GM18909 (cell line): ENCODE measurements around the gene PARVB.

Experiments
- ATAC-seq: cut with Tn5 transposase; IDR thresholded peaks from one replicate; pipeline ENCODE4 v1.9.1; 2021; ENCODE audit warnings: mild to moderate bottlenecking; ENCODE audit not compliant: unreplicated experiment, poor library complexity

The PARVB gene

DNA sequence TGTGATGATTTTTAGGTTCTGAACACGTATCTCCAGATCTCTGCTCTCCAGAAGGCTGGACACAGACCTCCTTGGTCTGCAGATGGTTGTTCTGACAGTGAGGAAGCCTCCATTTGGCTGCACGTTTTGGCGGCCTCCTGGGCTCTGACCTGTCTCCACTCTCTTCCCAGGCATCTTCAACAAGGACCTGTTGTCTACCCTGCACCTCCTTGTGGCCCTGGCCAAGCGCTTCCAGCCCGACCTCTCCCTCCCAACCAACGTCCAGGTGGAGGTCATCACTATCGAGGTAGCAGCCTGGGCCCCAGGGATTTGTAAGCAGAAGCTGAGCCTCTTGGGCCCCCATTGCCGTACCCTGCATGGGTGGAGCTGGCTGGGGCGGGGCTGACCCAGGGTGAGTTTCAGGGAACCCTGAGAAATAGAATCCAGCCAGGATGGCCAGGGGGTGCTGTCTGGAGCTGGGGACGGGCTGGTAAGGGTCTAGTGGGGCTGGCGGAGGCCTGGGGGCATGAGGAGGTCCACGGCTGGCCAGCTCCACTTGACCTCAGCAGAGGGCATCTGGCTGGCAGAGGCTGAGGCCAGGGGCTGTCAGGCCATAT, 166.4 kb downstream of the PARVB start:
- ATAC-seq: no peak

DNA sequence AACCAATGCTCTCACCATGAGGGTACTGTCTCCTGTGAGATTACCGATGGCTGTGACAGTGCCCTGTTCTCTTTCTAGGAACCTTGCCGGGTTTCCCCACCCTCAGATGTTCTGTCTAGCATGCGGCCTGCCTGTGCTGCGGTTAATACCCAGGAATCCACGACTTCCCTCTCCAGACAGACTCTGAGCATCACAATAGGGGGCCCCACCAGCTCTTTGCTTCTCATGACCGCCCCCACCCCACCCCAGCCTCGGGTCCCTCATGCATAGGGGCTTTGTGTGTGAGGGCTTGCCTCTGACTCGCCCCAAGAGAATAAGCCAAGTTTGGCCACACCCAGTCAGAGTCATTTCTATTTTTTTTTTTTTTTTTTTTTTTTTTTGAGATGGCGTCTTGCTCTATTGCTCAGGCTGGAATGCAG, 166.9 kb downstream of the PARVB start:
- no peak for ATAC-seq

DNA sequence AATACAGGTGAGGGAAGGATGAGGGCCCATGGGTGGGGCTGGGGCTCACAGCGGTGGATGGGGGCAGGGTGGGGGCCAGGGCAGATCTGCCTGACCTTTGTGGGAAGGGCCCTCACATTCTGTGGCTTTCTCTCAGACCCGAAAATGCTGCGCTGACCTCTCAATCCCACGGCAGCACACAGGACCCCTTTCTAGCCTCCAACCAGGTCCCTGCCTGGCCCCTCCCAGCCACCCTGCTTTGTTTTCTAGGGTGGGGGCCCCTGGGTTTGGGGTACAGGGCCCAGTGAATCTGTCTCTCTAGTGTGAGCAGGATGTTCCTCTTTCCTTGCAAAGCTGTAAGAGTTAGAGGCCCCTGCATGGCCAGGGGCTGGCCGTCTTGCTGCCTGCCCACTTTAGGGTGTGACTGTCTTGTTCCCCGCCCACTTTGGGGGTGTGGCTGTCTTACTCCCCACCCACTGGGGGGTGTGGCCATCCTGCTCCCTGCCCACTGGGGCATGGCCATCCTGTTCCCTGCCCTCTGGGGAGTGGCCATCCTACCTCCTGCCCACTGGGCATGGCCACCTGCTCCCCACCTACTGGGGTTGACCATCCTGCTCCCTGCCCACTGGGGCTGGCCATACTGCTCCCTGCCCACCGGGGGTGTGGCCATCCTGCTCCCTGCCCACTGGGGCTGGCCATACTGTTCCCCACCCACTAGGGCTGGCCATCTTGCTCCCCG, 168.2 kb downstream of the PARVB start:
- ATAC-seq: no peak

DNA sequence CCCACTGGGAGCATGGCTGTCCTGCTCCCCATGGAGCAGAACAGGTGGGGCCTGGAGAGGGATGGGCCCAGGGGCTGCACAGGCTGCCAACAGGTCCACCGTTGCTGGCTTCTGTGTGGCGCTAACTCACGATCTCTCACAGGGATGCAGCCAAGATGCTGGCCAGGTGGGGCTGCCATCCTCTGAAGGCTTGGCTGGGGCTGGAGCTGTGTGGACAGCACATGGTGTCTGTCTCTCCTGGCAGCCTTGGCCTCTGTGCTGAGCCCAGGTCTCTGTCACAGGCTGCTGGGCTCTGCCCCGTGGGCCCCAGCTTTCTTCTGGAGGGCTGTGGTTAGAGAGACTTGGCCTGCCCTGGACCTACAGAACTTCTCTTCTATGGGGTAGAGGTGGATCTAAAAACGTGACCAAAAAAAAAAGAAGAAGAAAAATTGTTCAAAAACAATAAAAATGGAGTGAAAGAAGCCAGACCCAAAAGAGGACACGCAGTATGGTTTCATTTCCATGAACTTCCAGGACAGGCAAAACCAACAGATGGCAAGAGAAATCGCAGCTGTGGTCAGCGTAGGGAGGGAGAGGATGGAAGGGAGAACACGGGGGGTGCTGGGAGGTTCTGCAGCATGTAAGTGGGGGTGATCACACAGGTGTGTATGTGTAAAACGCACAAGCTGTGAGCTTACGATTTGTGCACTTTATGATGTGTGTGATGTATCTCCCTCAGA, 168.9 kb downstream of the PARVB start:
- ATAC-seq: no peak

DNA sequence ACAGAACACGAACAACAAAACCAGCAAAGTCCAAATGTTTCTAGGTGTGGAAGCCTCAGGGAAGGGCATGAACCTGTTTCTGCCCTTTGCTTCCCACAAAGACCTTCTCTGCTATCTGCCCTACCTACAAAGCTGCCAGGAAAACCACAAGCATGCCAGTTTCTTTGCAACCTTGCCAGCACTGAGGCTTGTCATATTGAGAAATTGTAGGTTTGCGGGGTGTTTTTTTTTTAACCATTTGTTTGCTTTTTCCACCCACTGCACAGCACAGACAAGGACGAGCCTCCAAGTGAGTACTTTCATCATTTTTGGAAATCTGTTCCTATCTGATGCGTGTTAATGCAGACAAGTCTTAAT, 169.4 kb downstream of the PARVB start:
- ATAC-seq: no peak

DNA sequence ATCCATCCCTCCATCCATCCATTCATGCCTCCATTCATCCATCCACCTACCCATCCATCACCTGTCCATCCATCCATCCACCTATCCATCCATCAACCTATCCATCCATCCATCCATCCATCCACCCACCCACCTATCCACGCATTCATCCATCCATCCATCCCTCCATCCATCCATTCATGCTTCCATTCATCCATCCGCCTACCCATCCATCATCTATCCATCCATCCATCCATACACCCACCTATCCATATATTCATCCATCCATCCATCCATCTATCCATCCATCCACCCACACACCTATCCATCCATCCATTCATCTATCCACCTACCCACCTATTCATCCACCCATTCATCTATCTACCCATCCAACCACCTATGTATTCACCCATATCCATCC, 170.5 kb downstream of the PARVB start:
- ATAC-seq: no peak

DNA sequence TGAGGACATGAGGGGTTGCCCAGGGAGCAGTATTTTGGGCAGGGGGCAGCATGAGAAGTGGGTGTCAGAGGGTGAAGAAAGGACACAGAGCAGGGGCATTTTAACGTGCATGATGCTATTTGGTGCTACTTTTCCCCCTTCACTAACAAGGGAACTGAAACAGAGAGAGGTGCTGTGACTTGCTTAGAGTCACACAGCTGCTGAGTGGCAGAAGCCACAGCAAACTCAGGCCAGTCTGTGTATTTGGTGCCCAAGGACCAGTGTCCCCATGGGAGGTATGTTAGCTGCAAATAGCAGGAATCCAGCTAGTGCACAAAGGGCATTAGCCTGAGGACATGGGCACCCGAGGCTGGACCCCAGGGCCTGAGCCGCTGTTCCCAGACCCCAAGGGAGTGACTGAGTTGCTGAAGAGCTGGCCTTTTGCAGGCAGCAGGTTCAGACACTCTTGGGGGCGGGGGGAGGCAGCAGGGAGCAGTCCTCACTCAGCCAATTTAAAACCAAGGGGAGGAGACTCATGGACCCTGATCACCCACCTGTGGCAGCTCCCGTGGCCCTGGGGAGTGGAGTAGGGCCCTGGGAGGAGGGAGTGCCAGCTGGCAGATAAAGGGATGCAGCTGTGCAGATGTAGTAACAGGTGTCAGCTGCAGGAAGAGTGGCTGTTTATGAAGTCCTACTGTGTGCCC, 171.2 kb downstream of the PARVB start:
- ATAC-seq: no peak

DNA sequence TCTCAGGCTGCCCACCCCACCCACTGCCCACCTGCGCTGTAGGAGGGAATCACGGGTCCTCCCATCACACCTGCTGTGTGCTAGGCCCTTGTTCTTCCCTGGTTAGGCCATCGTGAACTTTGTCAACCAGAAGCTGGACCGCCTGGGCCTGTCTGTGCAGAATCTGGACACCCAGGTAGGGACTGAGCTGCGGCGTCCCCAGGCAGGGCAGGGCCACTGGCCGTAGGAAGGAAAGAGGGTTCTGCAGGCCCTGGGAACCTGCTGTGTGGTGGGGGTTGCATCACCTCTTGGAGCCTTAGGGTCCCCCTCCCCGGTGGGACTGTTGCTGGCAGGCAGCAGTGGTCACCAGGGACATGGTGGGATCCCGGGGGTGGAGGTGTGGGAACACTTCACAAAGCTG, 172.1 kb downstream of the PARVB start:
- no peak for ATAC-seq

DNA sequence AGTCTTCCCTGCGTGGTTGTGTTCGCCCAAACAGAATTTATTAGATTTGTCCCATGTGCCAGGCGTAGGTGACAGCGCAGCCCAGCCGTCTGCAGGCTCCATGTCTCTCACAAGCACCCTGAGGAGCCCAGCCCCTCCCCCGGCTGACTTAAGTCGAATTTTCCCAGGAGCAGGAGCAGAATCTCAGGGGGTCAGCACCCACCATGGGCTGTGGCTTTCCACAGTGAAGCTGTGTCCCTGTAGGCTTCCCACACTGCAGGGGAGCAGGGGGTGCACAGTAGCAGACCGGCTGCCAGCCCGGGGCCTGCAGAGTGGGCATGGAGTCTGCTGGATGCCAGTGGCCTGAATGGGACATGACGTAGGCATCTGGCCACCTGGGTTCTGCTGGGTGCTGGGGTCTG, 172.6 kb downstream of the PARVB start:
- ATAC-seq: no peak

DNA sequence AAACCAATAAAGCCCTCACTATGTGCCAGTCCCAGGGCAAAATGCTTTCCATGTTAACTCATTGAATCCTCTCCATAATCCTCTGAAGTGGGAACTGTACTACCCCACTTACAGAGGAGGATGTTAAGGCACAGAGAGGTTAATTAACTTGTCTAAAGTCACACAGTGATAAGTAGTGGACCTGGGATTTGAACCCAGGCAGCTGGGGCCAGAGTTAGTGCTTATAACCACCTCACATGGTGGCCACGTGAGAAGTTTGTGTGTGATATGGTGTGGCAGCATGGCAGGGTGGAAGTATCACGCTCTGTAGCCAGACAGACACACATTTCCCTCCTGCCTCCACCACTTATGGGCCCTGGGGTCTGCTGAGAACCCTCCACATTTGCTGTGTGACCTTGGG, 173.2 kb downstream of the PARVB start:
- no peak for ATAC-seq

DNA sequence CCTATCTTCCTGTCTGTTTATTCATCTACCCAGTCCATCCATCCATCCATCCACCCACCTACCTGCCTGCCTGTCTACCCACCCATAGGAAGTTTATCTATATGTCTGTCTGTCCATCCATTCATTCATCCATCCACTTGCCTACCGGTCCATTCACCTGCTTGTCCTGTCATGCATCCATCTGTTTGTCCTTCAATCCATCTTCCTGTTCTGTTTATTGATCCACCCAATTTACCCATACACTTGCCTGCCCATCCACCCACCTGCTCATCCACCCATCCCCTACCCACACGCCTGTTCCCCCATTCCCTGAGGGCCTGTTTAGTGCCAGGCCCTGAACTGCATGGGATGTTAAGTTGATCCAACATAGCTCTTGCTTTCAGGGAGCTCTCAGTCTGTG, 175.1 kb downstream of the PARVB start:
- ATAC-seq: no peak

DNA sequence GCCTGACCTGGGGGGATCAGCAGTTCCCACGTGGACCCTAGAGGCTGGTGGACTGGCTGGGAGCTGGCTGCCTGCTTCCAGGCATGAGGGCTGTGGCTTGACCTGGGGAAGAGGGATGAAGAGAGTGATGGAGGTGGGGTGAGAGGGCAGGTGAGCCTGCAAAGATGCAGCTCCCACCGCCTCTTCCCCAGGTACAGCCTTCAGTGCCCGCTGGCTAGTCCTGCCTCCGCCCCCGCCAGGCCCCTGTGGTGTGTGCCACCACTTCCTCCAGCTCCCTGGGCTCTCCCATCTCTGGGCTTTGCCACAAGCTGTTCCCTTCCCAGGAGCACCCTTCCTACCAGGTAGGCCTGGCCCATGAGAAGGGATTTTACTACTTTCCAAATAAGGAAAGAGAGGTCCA, 175.8 kb downstream of the PARVB start:
- no peak for ATAC-seq

DNA sequence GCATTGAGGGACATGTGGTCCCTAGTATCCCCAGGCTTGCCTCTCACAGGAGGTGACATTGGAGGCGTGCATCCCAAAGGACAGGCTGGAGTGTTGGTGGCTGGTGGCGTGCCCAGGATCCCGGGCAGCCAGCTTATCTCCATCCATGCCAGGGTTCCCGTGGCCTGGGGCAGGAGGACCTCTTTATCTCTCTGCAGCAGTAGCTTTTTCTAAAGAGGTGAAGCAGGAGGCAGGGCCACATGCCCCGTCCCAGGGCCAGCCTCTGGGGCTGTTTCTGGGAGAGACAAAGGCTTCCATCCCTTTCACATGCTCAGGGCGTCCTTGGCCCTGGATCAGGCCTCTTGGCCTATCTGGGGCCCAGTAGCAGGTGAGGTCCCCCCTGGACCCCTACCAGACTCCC, 176.3 kb downstream of the PARVB start:
- ATAC-seq: no peak

DNA sequence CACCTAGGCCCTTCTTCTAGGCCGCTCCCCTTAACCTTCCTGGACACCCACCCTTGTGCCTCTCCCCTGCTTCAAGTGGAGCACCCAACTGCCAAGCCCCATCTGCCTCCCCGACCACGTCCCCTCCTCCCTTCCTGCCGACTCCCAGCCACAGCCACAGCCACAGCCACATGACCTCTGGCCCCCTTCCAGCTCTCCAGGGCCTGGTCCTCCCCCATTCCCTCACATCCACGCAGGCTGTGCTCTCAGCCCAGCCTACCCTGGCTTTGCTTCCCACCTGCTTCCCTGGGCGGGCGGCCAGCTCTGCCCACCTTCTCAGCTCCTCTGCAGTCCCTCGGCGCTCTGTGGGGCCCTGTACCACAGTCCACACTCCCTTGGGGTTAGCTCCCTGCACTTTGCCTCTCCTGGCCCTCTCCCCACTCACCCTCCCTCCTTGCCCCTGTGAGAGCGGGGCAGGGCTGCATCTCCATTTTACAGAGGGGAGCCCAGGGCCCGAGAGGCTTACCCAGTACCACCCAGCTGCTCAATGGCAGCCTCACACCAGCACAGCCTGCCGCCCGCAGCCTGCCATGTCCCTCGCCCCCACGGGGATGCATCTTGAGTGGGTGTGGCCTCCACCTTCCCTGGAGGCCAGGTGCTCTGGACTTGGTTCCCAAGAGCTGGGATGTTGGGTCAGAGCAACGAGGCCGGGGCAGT, 176.9 kb downstream of the PARVB start:
- no peak for ATAC-seq

DNA sequence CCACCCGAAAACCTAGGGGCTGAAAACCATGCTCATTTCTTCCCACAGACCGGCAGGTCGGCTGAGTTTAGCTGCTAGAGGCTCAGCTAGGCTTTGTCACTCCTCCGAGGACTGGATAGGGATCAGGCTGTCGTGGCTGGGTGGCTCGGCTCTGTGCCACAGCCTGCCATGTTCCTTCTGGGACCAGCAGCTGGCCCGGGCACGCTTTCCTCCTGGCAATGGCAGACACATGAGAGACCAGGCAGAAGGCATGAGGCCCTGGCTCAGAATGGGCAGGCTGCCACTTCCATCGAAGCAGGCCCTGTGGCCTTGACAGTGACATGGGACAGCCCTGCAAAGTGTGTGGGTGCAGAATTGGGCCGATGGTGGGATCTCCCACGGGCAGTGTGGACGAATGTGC, 177.6 kb downstream of the PARVB start:
- no peak for ATAC-seq

DNA sequence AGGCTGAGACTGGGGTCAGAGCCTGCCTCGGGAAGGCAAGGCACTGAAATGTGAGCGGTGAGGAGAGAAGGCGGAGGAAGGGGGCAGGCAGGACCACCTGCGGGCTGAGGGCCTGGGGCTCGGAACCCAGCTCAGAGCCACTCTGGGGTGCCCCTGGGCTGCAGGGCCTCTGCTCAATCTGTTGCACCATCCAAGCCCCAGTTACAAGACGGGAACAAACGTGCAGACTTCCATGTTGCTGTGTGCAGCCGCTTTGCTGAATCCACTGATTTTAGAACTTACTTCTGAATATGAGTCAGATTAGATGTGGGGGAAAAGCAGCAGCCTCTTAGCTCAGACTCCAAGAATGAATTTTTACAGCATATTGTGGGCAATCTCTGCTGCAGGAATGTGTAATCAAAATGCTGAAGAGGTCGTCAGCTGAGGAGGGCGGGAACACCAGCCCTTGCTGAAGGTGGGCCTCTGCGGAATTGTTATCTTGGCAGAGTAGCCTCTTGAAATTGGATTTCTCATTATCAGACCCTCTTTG, 178.2 kb downstream of the PARVB start:
- ATAC-seq: no peak

DNA sequence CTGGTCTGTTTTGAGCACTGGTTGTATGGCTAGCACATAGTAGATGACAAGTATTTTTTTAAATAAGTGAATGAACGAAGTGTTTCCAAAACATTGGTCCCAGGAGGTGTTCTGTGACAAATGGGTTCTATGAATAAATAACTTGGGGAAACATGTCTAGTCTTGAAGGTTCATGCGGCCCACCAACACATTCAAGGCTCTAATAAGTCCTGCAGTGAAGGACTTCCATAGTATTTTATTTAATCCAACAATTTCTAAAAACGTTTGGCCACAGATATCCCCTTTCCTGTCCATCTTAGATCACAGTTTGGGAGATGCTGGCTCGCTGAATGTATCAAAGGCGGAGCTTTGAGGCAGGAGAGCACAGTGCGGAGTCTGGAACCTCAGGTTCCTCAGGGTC, 179.1 kb downstream of the PARVB start:
- no peak for ATAC-seq

DNA sequence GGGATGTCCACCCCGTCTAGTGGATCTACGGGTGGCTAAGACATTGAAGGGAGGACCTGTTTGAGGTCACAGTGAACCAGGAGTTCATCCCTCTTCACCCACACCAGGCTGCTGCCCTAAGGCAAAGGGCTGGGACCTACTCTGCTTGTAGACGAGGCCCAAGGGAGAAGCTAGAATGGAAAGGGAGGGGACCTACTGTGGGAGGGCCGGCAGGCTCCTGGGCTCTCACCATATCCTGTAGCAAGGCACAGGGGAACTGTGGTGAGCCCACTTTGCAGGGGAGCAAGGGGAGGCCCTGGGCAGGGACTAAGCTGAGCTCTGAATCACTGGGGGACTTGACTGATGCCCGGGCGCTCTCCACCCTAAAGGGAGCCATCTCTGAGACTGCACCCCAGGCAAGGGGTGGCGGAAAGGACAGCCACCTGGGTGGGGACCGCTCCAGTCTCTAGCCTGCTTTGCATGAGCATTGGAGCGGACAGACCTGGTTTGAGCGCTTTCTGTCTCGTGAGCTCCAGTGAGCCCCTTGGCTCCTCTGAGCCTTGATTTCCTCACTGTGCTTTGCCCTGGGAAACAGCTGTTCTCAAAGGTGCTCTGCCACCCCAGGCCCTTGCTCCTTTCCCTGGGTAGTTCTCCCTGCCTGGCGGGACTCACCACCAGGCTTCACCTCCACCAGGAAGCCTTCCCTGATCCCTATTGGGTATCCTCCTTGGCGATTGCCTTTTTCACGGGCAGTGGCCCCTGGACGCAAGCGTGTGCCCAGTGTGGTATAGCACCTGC, 180.8 kb downstream of the PARVB start:
- no peak for ATAC-seq

DNA sequence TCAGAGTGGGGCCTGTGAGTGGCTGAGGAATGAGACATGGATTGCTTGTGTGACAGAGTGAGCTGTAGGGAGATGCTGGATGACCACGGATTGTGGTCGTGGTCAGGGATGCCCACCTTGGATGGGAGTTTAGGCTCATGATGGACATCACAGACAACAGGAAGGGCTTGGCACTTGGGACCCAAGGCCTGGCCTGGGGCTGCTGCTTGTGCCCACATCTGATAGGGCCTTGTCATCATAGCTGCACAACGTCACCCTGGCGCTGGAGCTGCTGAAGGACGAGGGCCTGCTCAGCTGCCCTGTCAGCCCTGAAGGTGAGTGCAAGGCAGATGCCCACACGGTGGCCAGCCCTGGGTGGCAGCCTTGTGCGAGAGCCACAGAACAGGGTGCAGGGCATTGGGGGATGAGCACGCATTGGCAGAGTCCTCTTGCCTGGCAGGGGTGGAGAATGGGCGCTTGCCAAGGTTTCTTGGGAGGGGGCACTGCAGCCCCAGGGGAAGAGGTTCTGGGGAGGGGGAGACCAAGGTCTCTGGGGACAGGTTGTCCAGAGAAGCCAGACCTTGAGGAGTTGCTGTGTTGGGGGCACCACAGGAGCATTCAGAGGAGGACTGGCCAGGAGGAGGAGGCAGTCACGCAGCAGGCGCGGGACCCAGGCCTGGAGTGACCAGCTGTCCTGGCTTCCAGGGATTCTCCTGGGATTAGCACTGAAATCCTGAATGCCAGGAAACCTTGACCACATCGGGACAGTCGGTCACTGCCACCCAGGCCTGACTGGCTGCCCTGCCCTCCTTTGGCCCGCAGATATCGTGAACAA, 181.6 kb downstream of the PARVB start:
- no peak for ATAC-seq
